Smooth muscle cell (in vitro differentiated cells): ENCODE data around the gene SPO11. TPM values are rescaled to one million over a fixed set of nuclear protein-coding genes. Genes with fewer than 3 reads are reported as not detected.

Experiments used
- DNase-seq: peaks from one replicate; lab custom pipeline; 2025; ENCODE audit not compliant: unreplicated experiment; lab: John Stamatoyannopoulos, UW
- H2AFZ ChIP-seq: fragments of 200-600 bp; sonication (generic); 2 replicates; pipeline ENCODE4 v1.6.0; 2016; ENCODE audit warnings: antibody characterized with exemption, low read depth, mild to moderate bottlenecking
- H3F3A ChIP-seq: fragments of 200-600 bp; sonication (generic); 2 replicates; pipeline ENCODE4 v1.6.0; 2017; ENCODE audit warnings: antibody characterized with exemption, low read depth
- H3K27ac ChIP-seq: fragments of 200-600 bp; sonication (generic); 2 replicates; pipeline ENCODE4 v1.5.1; 2016; ENCODE audit warnings: low read depth, mild to moderate bottlenecking
- H3K27me3 ChIP-seq: fragments of 200-600 bp; sonication (generic); 2 replicates; pipeline ENCODE4 v1.6.1; 2016; ENCODE audit warnings: low read depth, mild to moderate bottlenecking
- H3K36me3 ChIP-seq: fragments of 200-600 bp; sonication (generic); 2 replicates; pipeline ENCODE4 v1.5.1; 2016; ENCODE audit warnings: low read depth
- H3K4me1 ChIP-seq: fragments of 200-600 bp; sonication (generic); 2 replicates; pipeline ENCODE4 v1.5.1; 2016; ENCODE audit warnings: low read depth
- H3K4me2 ChIP-seq: fragments of 200-600 bp; sonication (generic); 2 replicates; pipeline ENCODE4 v1.6.0; 2016; ENCODE audit warnings: mild to moderate bottlenecking
- H3K4me3 ChIP-seq: fragments of 200-600 bp; sonication (generic); 2 replicates; pipeline ENCODE4 v1.5.1; 2016; ENCODE audit warnings: mild to moderate bottlenecking
- H3K79me2 ChIP-seq: fragments of 200-600 bp; sonication (generic); 2 replicates; pipeline ENCODE4 v1.6.0; 2016; ENCODE audit warnings: low read depth, mild to moderate bottlenecking
- H3K9ac ChIP-seq: fragments of 200-600 bp; sonication (generic); 2 replicates; pipeline ENCODE4 v1.6.0; 2016; ENCODE audit warnings: low read depth
- H3K9me3 ChIP-seq: fragments of 200-600 bp; sonication (generic); replicated peaks from 2 replicates; pipeline ENCODE4 v1.5.1; 2016; ENCODE audit warnings: low read depth
- H4K20me1 ChIP-seq: fragments of 200-600 bp; sonication (generic); 2 replicates; pipeline ENCODE4 v1.6.0; 2016; ENCODE audit warnings: low read depth
- WGBS: methylation state at CpG from one replicate; pipeline ENCODE4 v1.1.7; 2016; ENCODE audit warnings: low lambda C conversion rate; 5-methylcytosine and 5-hydroxymethylcytosine counted together
- polyA plus RNA-seq: library from polyadenylated mRNA; unstranded; fragments of >200 nt; fragmentation: Nextera tagmentation; extraction: Ambion mirVana; gene quantifications from 2 replicates; pipeline ENCODE4 v1.2.1, GENCODE V29; 2016
- total RNA-seq: library from RNA; depleted of rRNA; stranded (reverse); fragments of >200 nt; gene quantifications from 2 replicates; pipeline ENCODE4 v1.2.3, GENCODE V29; 2014
- TF ChIP-seq, protein P1 (sequence below): fragments of 200-600 bp; sonication (generic); IDR thresholded peaks from 2 replicates; pipeline ENCODE4 v1.5.1; 2017; ENCODE audit warnings: borderline replicate concordance, mild to moderate bottlenecking, antibody characterized with exemption; ENCODE audit not compliant: insufficient read depth, poor library complexity, severe bottlenecking

The SPO11 gene
- total and polyA plus RNA-seq, 2 experiments from 2014 or later, result not detected

DNA sequence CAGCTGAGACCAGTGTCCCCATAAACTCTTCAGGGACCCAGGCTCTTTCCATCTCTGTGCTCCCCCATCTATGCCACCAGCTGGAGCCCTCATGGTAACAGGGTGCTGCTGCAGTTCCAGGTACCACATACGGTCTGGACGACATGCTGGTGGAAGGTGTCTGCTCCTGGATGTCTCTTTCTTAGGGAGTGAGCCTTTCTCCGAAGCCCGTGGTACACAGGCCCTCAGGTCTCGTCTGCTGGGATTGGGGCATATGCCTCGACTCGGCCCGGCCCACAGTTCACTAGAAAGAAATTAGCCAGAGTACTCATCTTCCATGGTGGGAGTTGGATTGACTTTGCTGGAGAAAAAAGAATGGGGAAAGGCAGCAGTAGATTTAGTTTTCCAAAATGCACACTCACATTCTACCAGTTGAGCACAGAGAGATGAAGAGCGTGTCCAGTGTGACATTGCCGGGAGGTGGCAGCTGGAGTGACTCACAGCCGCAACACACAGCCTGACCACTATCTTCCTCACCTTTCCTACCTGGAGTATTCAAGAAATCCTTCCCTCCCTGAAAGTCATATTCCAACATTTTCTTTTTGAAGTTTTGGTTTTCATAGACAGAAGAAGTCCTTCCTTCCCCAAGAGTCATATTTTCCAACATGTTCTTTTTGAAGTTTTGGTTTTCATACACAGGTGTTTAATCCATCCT lies 18.6 kb upstream of the SPO11 start:
- no peaks in the 10 kb centered on the region for H3K79me2 ChIP-seq
- no peaks in the 10 kb centered on the region for H3K4me1 ChIP-seq
- no peak for DNase-seq
- H3K9ac ChIP-seq, result no peak overlapping the region
- no peaks in the 10 kb centered on the region for H3F3A ChIP-seq
- 92% methylated on average over 11 of the region's 11 CpGs for WGBS
- H3K4me3 ChIP-seq, result no peak overlapping the region
- TF ChIP-seq, protein P1, sequence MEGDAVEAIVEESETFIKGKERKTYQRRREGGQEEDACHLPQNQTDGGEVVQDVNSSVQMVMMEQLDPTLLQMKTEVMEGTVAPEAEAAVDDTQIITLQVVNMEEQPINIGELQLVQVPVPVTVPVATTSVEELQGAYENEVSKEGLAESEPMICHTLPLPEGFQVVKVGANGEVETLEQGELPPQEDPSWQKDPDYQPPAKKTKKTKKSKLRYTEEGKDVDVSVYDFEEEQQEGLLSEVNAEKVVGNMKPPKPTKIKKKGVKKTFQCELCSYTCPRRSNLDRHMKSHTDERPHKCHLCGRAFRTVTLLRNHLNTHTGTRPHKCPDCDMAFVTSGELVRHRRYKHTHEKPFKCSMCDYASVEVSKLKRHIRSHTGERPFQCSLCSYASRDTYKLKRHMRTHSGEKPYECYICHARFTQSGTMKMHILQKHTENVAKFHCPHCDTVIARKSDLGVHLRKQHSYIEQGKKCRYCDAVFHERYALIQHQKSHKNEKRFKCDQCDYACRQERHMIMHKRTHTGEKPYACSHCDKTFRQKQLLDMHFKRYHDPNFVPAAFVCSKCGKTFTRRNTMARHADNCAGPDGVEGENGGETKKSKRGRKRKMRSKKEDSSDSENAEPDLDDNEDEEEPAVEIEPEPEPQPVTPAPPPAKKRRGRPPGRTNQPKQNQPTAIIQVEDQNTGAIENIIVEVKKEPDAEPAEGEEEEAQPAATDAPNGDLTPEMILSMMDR, result no peak
- no peaks in the 10 kb centered on the region for H3K36me3 ChIP-seq
- H2AFZ ChIP-seq, result no peak overlapping the region
- H4K20me1 ChIP-seq, result no peaks in the 10 kb centered on the region
- no peak overlapping the region for H3K27ac ChIP-seq
- no peaks in the 10 kb centered on the region for H3K9me3 ChIP-seq
- no peak overlapping the region for H3K4me2 ChIP-seq
- no peaks in the 10 kb centered on the region for H3K27me3 ChIP-seq

DNA sequence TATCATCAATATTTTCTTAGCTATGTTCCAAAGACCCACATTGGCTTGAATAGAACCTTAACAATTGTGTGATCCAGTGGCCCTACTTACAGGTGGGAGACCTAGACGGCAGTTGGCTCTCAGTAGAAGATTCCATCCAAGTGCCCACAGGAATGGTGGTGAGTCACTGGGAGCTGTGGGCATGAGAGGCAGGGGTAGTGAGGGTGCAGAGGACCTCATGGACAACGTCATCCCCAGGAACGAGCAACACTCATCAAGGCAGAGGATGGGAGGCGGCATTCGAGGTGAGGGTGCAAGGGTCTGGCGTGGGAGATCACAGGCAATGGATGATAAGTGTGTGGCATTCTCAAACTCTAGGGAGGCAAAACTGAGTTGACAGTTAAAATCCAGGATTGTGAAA lies 17.5 kb upstream of the SPO11 start:
- DNase-seq, result no peak
- H3K9ac ChIP-seq, result no peak overlapping the region
- no peaks in the 10 kb centered on the region for H3K79me2 ChIP-seq
- H3K4me1 ChIP-seq, result no peaks in the 10 kb centered on the region
- WGBS, result 91% methylated on average over 6 of the region's 6 CpGs
- H3K36me3 ChIP-seq, result no peaks in the 10 kb centered on the region
- no peak overlapping the region for H3K4me3 ChIP-seq
- H2AFZ ChIP-seq, result no peak overlapping the region
- H3K4me2 ChIP-seq, result no peak overlapping the region
- no peaks in the 10 kb centered on the region for H4K20me1 ChIP-seq
- H3K27ac ChIP-seq, result no peak overlapping the region
- no peaks in the 10 kb centered on the region for H3K27me3 ChIP-seq
- no peaks in the 10 kb centered on the region for H3F3A ChIP-seq
- TF ChIP-seq, protein P1, result no peak
- H3K9me3 ChIP-seq, result no peaks in the 10 kb centered on the region

DNA sequence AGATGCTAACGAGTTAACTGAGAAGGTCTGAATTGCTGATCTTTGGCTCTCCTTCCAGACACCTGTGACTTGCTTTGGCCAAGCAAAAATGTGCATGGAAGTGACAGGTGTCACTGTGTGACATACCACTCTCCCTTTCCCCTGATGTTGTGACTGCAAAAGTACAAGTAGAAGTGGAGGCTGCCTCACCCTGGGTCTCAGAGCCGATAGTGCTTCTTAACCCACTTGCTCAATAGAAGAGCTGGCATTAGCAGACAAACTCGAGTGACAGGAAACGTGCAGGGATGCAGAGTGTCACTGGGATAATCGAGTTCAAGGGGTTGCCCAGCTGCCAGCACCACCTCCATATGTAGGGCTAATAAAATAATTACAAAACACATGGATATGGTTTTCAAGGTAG lies 16.4 kb upstream of the SPO11 start:
- WGBS, result 84% methylated on average over 5 of the region's 5 CpGs
- Histone ChIP-seq H3K9me3 (no peaks in the 10 kb centered on the region), H3K4me3 (no peak overlapping the region), H2AFZ (no peak overlapping the region), H3K9ac (no peak overlapping the region), H3K4me1 (no peaks in the 10 kb centered on the region), H3K36me3 (no peaks in the 10 kb centered on the region), H3K4me2 (no peak overlapping the region), H3K27me3 (no peaks in the 10 kb centered on the region), H3F3A (no peaks in the 10 kb centered on the region), H3K27ac (no peak overlapping the region), H4K20me1 (no peaks in the 10 kb centered on the region), H3K79me2 (no peaks in the 10 kb centered on the region)
- DNase-seq, result no peak
- TF ChIP-seq, protein P1, result no peak

DNA sequence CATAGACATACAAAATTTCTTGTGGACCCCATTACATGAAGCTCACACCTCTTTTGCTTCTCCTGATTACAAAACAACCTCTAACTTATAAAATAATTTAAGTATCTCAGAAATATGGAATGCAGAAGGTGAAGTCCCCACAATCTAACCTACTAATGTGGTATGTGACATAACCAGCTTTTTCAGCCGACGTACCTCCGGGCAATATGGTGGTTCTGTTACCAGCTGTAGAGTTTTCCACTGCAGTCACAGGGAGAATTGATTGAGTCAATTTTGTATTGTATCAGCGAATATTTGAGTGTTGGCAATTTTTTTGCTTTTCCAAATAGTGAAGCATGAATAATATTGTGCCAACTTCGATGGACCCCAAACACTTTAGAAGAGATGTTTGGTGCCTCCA lies 15.7 kb upstream of the SPO11 start:
- H3K9me3 ChIP-seq, result no peaks in the 10 kb centered on the region
- 94% methylated on average over 5 of the region's 5 CpGs for WGBS

More for the DNA sequence above, 15.7 kb upstream of the SPO11 start:
- no peaks in the 10 kb centered on the region for H3K27me3 ChIP-seq
- TF ChIP-seq, protein P1, result no peak
- H3K4me1 ChIP-seq, result no peaks in the 10 kb centered on the region
- DNase-seq, result no peak
- H3K4me3 ChIP-seq, result no peak overlapping the region
- H4K20me1 ChIP-seq, result no peaks in the 10 kb centered on the region
- H3K9ac ChIP-seq, result no peak overlapping the region
- no peaks in the 10 kb centered on the region for H3K79me2 ChIP-seq
- H2AFZ ChIP-seq, result no peak overlapping the region
- no peaks in the 10 kb centered on the region for H3K36me3 ChIP-seq
- H3K27ac ChIP-seq, result no peak overlapping the region
- H3K4me2 ChIP-seq, result no peak overlapping the region
- H3F3A ChIP-seq, result no peaks in the 10 kb centered on the region
